Smooth muscle cell (in vitro differentiated cells): Measurements from ENCODE around the gene SCFD1. TPM values are rescaled to one million over a fixed set of nuclear protein-coding genes. Genes with fewer than 3 reads are reported as not detected.

Experiments used
- DNase-seq: peaks from one replicate; lab custom pipeline; 2025; ENCODE audit not compliant: unreplicated experiment; lab: John Stamatoyannopoulos, UW
- H2AFZ ChIP-seq: fragments of 200-600 bp; sonication (generic); 2 replicates; pipeline ENCODE4 v1.6.0; 2016; ENCODE audit warnings: antibody characterized with exemption, low read depth, mild to moderate bottlenecking
- H3F3A ChIP-seq: fragments of 200-600 bp; sonication (generic); 2 replicates; pipeline ENCODE4 v1.6.0; 2017; ENCODE audit warnings: antibody characterized with exemption, low read depth
- H3K27ac ChIP-seq: fragments of 200-600 bp; sonication (generic); 2 replicates; pipeline ENCODE4 v1.5.1; 2016; ENCODE audit warnings: low read depth, mild to moderate bottlenecking
- H3K27me3 ChIP-seq: fragments of 200-600 bp; sonication (generic); 2 replicates; pipeline ENCODE4 v1.6.1; 2016; ENCODE audit warnings: low read depth, mild to moderate bottlenecking
- H3K36me3 ChIP-seq: fragments of 200-600 bp; sonication (generic); 2 replicates; pipeline ENCODE4 v1.5.1; 2016; ENCODE audit warnings: low read depth
- H3K4me1 ChIP-seq: fragments of 200-600 bp; sonication (generic); 2 replicates; pipeline ENCODE4 v1.5.1; 2016; ENCODE audit warnings: low read depth
- H3K4me2 ChIP-seq: fragments of 200-600 bp; sonication (generic); 2 replicates; pipeline ENCODE4 v1.6.0; 2016; ENCODE audit warnings: mild to moderate bottlenecking
- H3K4me3 ChIP-seq: fragments of 200-600 bp; sonication (generic); 2 replicates; pipeline ENCODE4 v1.5.1; 2016; ENCODE audit warnings: mild to moderate bottlenecking
- H3K79me2 ChIP-seq: fragments of 200-600 bp; sonication (generic); 2 replicates; pipeline ENCODE4 v1.6.0; 2016; ENCODE audit warnings: low read depth, mild to moderate bottlenecking
- H3K9ac ChIP-seq: fragments of 200-600 bp; sonication (generic); 2 replicates; pipeline ENCODE4 v1.6.0; 2016; ENCODE audit warnings: low read depth
- H3K9me3 ChIP-seq: fragments of 200-600 bp; sonication (generic); replicated peaks from 2 replicates; pipeline ENCODE4 v1.5.1; 2016; ENCODE audit warnings: low read depth
- H4K20me1 ChIP-seq: fragments of 200-600 bp; sonication (generic); 2 replicates; pipeline ENCODE4 v1.6.0; 2016; ENCODE audit warnings: low read depth
- CTCF ChIP-seq: fragments of 200-600 bp; sonication (generic); IDR thresholded peaks from 2 replicates; pipeline ENCODE4 v1.5.1; 2017; ENCODE audit warnings: borderline replicate concordance, mild to moderate bottlenecking, antibody characterized with exemption; ENCODE audit not compliant: insufficient read depth, poor library complexity, severe bottlenecking
- WGBS: methylation state at CpG from one replicate; pipeline ENCODE4 v1.1.7; 2016; ENCODE audit warnings: low lambda C conversion rate; 5-methylcytosine and 5-hydroxymethylcytosine counted together
- polyA plus RNA-seq: library from polyadenylated mRNA; unstranded; fragments of >200 nt; fragmentation: Nextera tagmentation; extraction: Ambion mirVana; gene quantifications from 2 replicates; pipeline ENCODE4 v1.2.1, GENCODE V29; 2016
- total RNA-seq: library from RNA; depleted of rRNA; stranded (reverse); fragments of >200 nt; gene quantifications from 2 replicates; pipeline ENCODE4 v1.2.3, GENCODE V29; 2014

SCFD1 gene
- total and polyA plus RNA-seq, 2 experiments from 2014 or later, result 88.3 to 102 TPM

DNA sequence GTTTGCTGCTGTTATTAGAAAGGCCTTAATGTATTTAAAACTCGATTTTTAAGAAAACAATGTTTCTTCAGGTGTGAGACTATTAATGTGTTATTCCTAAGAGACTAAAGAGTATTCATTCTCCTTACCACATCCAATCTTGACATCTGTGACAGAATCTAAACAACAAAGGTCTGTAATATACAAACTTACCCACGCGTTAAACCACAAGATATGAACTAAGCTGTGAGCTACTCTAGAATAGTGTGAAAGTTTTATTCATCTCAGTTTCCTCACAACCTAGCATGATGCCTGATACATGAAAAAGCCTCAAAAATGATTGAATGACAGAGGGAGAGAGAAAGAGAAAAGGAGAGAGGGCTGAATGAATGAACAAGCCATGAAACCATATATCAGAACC is 135.0 kb downstream of the SCFD1 start:
- no peak for TF ChIP-seq CTCF
- H3K4me3 ChIP-seq, result no peak overlapping the region
- H2AFZ ChIP-seq, result no peak overlapping the region
- WGBS, result 46% methylated on average over 3 of the region's 3 CpGs
- H3K36me3 ChIP-seq, result no peaks in the 10 kb centered on the region
- no peaks in the 10 kb centered on the region for H3K4me1 ChIP-seq
- H3K4me2 ChIP-seq, result no peak overlapping the region
- H3K27ac ChIP-seq, result no peak overlapping the region
- H3K9me3 ChIP-seq, result no peaks in the 10 kb centered on the region
- no peaks in the 10 kb centered on the region for H3K79me2 ChIP-seq
- no peak for DNase-seq
- no peaks in the 10 kb centered on the region for H4K20me1 ChIP-seq
- no peaks in the 10 kb centered on the region for H3K27me3 ChIP-seq
- H3F3A ChIP-seq, result no peaks in the 10 kb centered on the region
- H3K9ac ChIP-seq, result no peak overlapping the region

GRCh38 chr14:30759172-30760125 is 137.3 kb downstream of the SCFD1 start:
- no peak overlapping the region for H3K9ac ChIP-seq
- no peak for TF ChIP-seq CTCF
- no peaks in the 10 kb centered on the region for H3F3A ChIP-seq
- 86% methylated on average over 7 of the region's 7 CpGs for WGBS
- peaks cover 9% of the 10 kb centered on the region for H3K9me3 ChIP-seq
- H2AFZ ChIP-seq, result no peak overlapping the region
- H3K79me2 ChIP-seq, result no peaks in the 10 kb centered on the region
- no peaks in the 10 kb centered on the region for H3K4me1 ChIP-seq
- no peaks in the 10 kb centered on the region for H3K36me3 ChIP-seq
- no peak overlapping the region for H3K4me2 ChIP-seq
- H3K27ac ChIP-seq, result no peak overlapping the region
- H3K27me3 ChIP-seq, result no peaks in the 10 kb centered on the region
- H4K20me1 ChIP-seq, result no peaks in the 10 kb centered on the region
- DNase-seq, result no peak
- H3K4me3 ChIP-seq, result no peak overlapping the region

- no peak for DNase-seq
- peaks cover 9% of the 10 kb centered on the region for H3K9me3 ChIP-seq
- no peak overlapping the region for H3K4me2 ChIP-seq
- no peaks in the 10 kb centered on the region for H3K4me1 ChIP-seq
- no peak overlapping the region for H3K27ac ChIP-seq
- TF ChIP-seq CTCF, result no peak
- no peaks in the 10 kb centered on the region for H4K20me1 ChIP-seq
- no peak overlapping the region for H3K4me3 ChIP-seq
- no peak overlapping the region for H2AFZ ChIP-seq
- H3K9ac ChIP-seq, result no peak overlapping the region
- H3F3A ChIP-seq, result no peaks in the 10 kb centered on the region
- 66% methylated on average over 1 of the region's 1 CpG for WGBS
- H3K27me3 ChIP-seq, result no peaks in the 10 kb centered on the region
- H3K79me2 ChIP-seq, result no peaks in the 10 kb centered on the region
- H3K36me3 ChIP-seq, result no peaks in the 10 kb centered on the region
These were observed 141.8 kb downstream of the SCFD1 start for GRCh38 chr14:30763891-30764290.

- H3K4me3 ChIP-seq, result no peak overlapping the region
- no peaks in the 10 kb centered on the region for H4K20me1 ChIP-seq
- TF ChIP-seq CTCF, result no peak
- no peaks in the 10 kb centered on the region for H3K79me2 ChIP-seq
- H3K9me3 ChIP-seq, result peaks cover 9% of the 10 kb centered on the region
- H3K9ac ChIP-seq, result no peak overlapping the region
- no peak overlapping the region for H3K27ac ChIP-seq
- no peaks in the 10 kb centered on the region for H3K4me1 ChIP-seq
- H3F3A ChIP-seq, result no peaks in the 10 kb centered on the region
- H2AFZ ChIP-seq, result no peak overlapping the region
- no peak overlapping the region for H3K4me2 ChIP-seq
- DNase-seq, result no peak
- WGBS, result 98% methylated on average over 4 of the region's 4 CpGs
- H3K36me3 ChIP-seq, result no peaks in the 10 kb centered on the region
- H3K27me3 ChIP-seq, result peaks cover 9% of the 10 kb centered on the region
These were observed 145.5 kb downstream of the SCFD1 start for GRCh38 chr14:30767624-30768023.
